Endothelial cell of umbilical vein (primary cell): ENCODE results near the gene MYLK. TPM values are rescaled to one million over a fixed set of nuclear protein-coding genes. Genes with fewer than 3 reads are reported as not detected.
A peak's percentile ranks its signal among the peaks of the same experiment; 100 is the strongest.

Experiments used
- BruUV-seq: library from RNA; stranded (reverse); fragments of 400-500 nt; replicated peaks from 2 replicates; lab custom pipeline; 2021; lab: Mats Ljungman, UMichigan
- CTCF ChIA-PET: fragments of 300-600, 350-600 bp; sonication (Branson Sonifier 250); formaldehyde crosslinking; loops from one replicate; lab custom pipeline; 2021; ENCODE audit warnings: antibody characterized with exemption, inconsistent platforms; lab: Charles Lee
- POLR2A ChIA-PET: fragments of 300-600, 350-600 bp; sonication (Branson Sonifier 250); formaldehyde crosslinking; loops from one replicate; lab custom pipeline; 2021; ENCODE audit warnings: antibody characterized with exemption, inconsistent platforms; lab: Charles Lee
- DNase-seq: peaks from one replicate; pipeline ENCODE4 v3.0.0-alpha.2; 2011; ENCODE audit warnings: low read depth, low spot score
- FAIRE-seq: peaks from 2 replicates; lab custom pipeline; 2011; peaks lifted over from hg19 to GRCh38; lab: Jason Lieb, UNC
- H2AFZ ChIP-seq: 2 replicates; pipeline ENCODE4 v1.6.0; 2012; ENCODE audit warnings: low read depth, low read length, control low read depth, inconsistent platforms
- H3K27ac ChIP-seq: 2 replicates; pipeline ENCODE4 v1.5.1; 2011; ENCODE audit warnings: low read depth, mild to moderate bottlenecking, control low read depth, low read length, moderate library complexity; ENCODE audit not compliant: insufficient read depth
- H3K27me3 ChIP-seq, 2 experiments: 2 replicates each; pipeline versions ENCODE4 v1.6.0 to v1.6.1; 2011; ENCODE audit warnings: low read length in 2 of 2, mixed read lengths in 1 of 2; ENCODE audit not compliant: control insufficient read depth in 2 of 2, insufficient read depth in 2 of 2
- H3K36me3 ChIP-seq, 2 experiments: 2 replicates in 1 of 2; 3 replicates in 1 of 2; pipeline ENCODE4 v1.5.1; 2011; ENCODE audit warnings: low read length in 2 of 2, mild to moderate bottlenecking in 1 of 2, moderate library complexity in 1 of 2; ENCODE audit not compliant: control insufficient read depth in 2 of 2, insufficient read depth in 2 of 2; ENCODE audit errors: extremely low read depth in 1 of 2
- H3K4me1 ChIP-seq: 3 replicates; pipeline ENCODE4 v1.5.1; 2011; ENCODE audit warnings: mild to moderate bottlenecking, low read length; ENCODE audit not compliant: control insufficient read depth, insufficient read depth; ENCODE audit errors: extremely low read depth
- H3K4me2 ChIP-seq: 2 replicates; pipeline ENCODE4 v1.6.1; 2011; ENCODE audit warnings: low read length, control low read depth, mixed read lengths; ENCODE audit not compliant: insufficient read depth
- H3K4me3 ChIP-seq, 3 experiments: fragments of 200-600 bp in 1 of 3; sonication (generic), shearing (Covaris generic) in 1 of 3; replicated peaks in 1 of 3; 2 replicates each; pipeline ENCODE4 v1.5.1; 2011 to 2016; ENCODE audit warnings: control low read depth in 3 of 3, low read length in 3 of 3, mild to moderate bottlenecking in 2 of 3, inconsistent platforms in 1 of 3, low read depth in 1 of 3, moderate library complexity in 1 of 3; ENCODE audit not compliant: insufficient read depth in 1 of 3
- H3K79me2 ChIP-seq: 2 replicates; pipeline ENCODE4 v1.6.0; 2012; ENCODE audit warnings: low read length, inconsistent platforms; ENCODE audit not compliant: control insufficient read depth, insufficient read depth
- H3K9ac ChIP-seq: replicated peaks from 2 replicates; pipeline ENCODE3; 2011; ENCODE audit warnings: low read length, control low read depth; ENCODE audit not compliant: insufficient read depth; ENCODE audit errors: extremely low read depth
- H3K9me1 ChIP-seq: replicated peaks from 3 replicates; pipeline ENCODE4 v1.6.0; 2011; ENCODE audit warnings: mild to moderate bottlenecking, low read length; ENCODE audit not compliant: control insufficient read depth, insufficient read depth; ENCODE audit errors: extremely low read depth
- H3K9me3 ChIP-seq: replicated peaks from 2 replicates; pipeline ENCODE4 v1.5.1; 2012; ENCODE audit warnings: low read length, inconsistent platforms; ENCODE audit not compliant: control insufficient read depth, insufficient read depth
- H4K20me1 ChIP-seq: replicated peaks from 2 replicates; pipeline ENCODE3; 2011; ENCODE audit warnings: mild to moderate bottlenecking, low read length; ENCODE audit not compliant: control insufficient read depth, insufficient read depth; ENCODE audit errors: extremely low read depth
- JUN ChIP-seq: IDR thresholded peaks from 2 replicates; pipeline ENCODE4 v1.6.1; 2011; ENCODE audit warnings: borderline replicate concordance, low read depth; ENCODE audit not compliant: insufficient read length, insufficient read depth
- dilution Hi-C: fragments of 300-500 bp; cut with MboI; formaldehyde crosslinking; loops from one replicate; pipeline ENCODE4 v1.15.0; 2019; ENCODE audit warnings: low sequenced_read_pairs; ENCODE audit not compliant: extremely low pct_ligation_motif_present
- intact Hi-C: fragments of 100-400 bp; cut with micrococcal nuclease; formaldehyde crosslinking; loops from one replicate; pipeline ENCODE4 v1.10.0; 2022
- polyA plus RNA-seq, 4 experiments: library from polyadenylated mRNA; depleted of rRNA in 3 of 4; stranded (reverse) in 3 of 4; unstranded in 1 of 4; fragments of >200 nt; gene quantifications; 2 replicates each; pipeline versions ENCODE4 v1.2.1 to v1.2.3, GENCODE V29; 2011 to 2012; ENCODE audit warnings: missing spikeins in 1 of 4
- total RNA-seq: library from RNA; stranded (reverse); gene quantifications from 2 replicates; pipeline ENCODE4 v1.2.3, GENCODE V29; 2021
- TF ChIP-seq, protein P1 (sequence below), 2 donors: IDR thresholded peaks; 1 replicate in 1 of 2; 2 replicates in 1 of 2; pipeline ENCODE4 v1.5.1; 2011; ENCODE audit warnings: low read length in 2 of 2, mild to moderate bottlenecking in 2 of 2, moderate library complexity in 2 of 2, control low read depth in 1 of 2, inconsistent platforms in 1 of 2, low read depth in 1 of 2; ENCODE audit not compliant: insufficient read depth in 1 of 2; ENCODE audit errors: extremely low read depth in 1 of 2

Gene MYLK
- total and polyA plus RNA-seq, 2 donors (not counting 3 experiments of a cell fraction or from before 2014, with no cell fraction given), result 10.0 to 22.2 TPM

DNA sequence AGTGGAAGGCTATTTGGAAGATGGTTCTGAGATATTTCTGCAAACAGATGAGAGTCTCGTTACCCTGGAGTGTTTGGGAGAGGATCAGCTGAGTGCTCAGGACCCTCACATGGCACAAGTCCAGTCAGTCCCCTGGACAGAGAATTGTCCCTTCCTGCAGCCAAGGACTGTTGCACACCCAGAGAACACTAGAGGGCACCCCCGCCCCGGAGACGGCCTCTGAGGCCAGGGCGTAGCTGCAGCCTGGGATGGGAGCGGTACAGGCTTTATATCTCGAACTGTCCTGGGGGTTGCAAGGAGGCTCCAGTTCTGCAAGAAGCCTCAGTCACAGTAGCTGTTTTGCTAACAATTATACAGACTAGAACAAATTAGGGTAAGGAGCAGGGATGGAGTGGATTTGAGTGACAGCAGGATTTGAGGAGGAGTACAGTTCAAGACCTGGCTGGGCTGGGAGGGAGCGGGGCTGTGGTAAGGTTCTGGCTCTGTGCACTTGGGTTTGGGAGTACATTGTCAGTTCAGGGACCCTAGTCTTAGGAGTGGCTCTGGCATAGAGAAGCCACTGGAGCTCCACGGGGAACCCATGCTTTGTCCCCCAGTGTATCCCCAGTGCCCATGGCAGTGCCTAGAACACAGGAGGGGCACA lies 231.7 kb downstream of the MYLK start:
- no peak overlapping the region for H3K27ac ChIP-seq
- peak; percentile 94 for FAIRE-seq
- TF ChIP-seq JUN, result no peak
- TF ChIP-seq, protein P1, sequence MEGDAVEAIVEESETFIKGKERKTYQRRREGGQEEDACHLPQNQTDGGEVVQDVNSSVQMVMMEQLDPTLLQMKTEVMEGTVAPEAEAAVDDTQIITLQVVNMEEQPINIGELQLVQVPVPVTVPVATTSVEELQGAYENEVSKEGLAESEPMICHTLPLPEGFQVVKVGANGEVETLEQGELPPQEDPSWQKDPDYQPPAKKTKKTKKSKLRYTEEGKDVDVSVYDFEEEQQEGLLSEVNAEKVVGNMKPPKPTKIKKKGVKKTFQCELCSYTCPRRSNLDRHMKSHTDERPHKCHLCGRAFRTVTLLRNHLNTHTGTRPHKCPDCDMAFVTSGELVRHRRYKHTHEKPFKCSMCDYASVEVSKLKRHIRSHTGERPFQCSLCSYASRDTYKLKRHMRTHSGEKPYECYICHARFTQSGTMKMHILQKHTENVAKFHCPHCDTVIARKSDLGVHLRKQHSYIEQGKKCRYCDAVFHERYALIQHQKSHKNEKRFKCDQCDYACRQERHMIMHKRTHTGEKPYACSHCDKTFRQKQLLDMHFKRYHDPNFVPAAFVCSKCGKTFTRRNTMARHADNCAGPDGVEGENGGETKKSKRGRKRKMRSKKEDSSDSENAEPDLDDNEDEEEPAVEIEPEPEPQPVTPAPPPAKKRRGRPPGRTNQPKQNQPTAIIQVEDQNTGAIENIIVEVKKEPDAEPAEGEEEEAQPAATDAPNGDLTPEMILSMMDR (IDR thresholded peaks at IDR 0.05; ENCODE audit: extremely low read depth in 1 of 2, insufficient read depth in 1 of 2, low read depth in 1 of 2, low read length in 2 of 2), result peak; percentile 85 to 93
- peak; percentile 75 for DNase-seq
- H2AFZ ChIP-seq, result no peak overlapping the region
- intact Hi-C loops (loop anchor here (1.0 to 10.0 kb wide), 4 partner anchors 50 to 232 kb away; partner anchors contain the start of gene MYLK), dilution Hi-C loops (no loop called here)
- H3K4me1 ChIP-seq, result peaks cover 17% of the 10 kb centered on the region
- POLR2A ChIA-PET, result no interaction called here
- H3K4me3 ChIP-seq, result no peak overlapping the region
- no peaks in the 10 kb centered on the region for H3K9me3 ChIP-seq
- H3K36me3 ChIP-seq, result no peaks in the 10 kb centered on the region
- H3K79me2 ChIP-seq, result no peaks in the 10 kb centered on the region
- CTCF ChIA-PET, result interaction anchor here (0.6 to 9.1 kb wide), 31 partner anchors 8 to 263 kb away, joined by 3 to 299 read pairs (median 5); partner anchors contain the start of gene MYLK
- H3K27me3 ChIP-seq, result no peaks in the 10 kb centered on the region
- BruUV-seq, result no TSS peak
- no peaks in the 10 kb centered on the region for H3K9me1 ChIP-seq
- H4K20me1 ChIP-seq, result no peaks in the 10 kb centered on the region
- no peak overlapping the region for H3K9ac ChIP-seq
- no peak overlapping the region for H3K4me2 ChIP-seq
